Inflammatory macrophage (primary cell): ENCODE measurements around the gene SENP5.
"Not testable (repeated sequence)": the region's sequence is repeated elsewhere in the genome, so short reads cannot be mapped to it uniquely, and the experiment has no call there.

Experiments
- DNase-seq, 2 donors: peaks; one replicate each; pipeline ENCODE4 v3.0.0-alpha.2; 2020 to 2022
- total RNA-seq, 18 experiments: gene quantifications; one replicate each; lab custom pipeline; 2026; ENCODE audit warnings: mixed read lengths in 6 of 18, inconsistent platforms in 2 of 18; lab: John Stamatoyannopoulos, UW

Gene SENP5, protein sequence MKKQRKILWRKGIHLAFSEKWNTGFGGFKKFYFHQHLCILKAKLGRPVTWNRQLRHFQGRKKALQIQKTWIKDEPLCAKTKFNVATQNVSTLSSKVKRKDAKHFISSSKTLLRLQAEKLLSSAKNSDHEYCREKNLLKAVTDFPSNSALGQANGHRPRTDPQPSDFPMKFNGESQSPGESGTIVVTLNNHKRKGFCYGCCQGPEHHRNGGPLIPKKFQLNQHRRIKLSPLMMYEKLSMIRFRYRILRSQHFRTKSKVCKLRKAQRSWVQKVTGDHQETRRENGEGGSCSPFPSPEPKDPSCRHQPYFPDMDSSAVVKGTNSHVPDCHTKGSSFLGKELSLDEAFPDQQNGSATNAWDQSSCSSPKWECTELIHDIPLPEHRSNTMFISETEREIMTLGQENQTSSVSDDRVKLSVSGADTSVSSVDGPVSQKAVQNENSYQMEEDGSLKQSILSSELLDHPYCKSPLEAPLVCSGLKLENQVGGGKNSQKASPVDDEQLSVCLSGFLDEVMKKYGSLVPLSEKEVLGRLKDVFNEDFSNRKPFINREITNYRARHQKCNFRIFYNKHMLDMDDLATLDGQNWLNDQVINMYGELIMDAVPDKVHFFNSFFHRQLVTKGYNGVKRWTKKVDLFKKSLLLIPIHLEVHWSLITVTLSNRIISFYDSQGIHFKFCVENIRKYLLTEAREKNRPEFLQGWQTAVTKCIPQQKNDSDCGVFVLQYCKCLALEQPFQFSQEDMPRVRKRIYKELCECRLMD
- total RNA-seq, result 56.3 to 94.5 (median 80.6) reads per million in 18 experiments

DNA sequence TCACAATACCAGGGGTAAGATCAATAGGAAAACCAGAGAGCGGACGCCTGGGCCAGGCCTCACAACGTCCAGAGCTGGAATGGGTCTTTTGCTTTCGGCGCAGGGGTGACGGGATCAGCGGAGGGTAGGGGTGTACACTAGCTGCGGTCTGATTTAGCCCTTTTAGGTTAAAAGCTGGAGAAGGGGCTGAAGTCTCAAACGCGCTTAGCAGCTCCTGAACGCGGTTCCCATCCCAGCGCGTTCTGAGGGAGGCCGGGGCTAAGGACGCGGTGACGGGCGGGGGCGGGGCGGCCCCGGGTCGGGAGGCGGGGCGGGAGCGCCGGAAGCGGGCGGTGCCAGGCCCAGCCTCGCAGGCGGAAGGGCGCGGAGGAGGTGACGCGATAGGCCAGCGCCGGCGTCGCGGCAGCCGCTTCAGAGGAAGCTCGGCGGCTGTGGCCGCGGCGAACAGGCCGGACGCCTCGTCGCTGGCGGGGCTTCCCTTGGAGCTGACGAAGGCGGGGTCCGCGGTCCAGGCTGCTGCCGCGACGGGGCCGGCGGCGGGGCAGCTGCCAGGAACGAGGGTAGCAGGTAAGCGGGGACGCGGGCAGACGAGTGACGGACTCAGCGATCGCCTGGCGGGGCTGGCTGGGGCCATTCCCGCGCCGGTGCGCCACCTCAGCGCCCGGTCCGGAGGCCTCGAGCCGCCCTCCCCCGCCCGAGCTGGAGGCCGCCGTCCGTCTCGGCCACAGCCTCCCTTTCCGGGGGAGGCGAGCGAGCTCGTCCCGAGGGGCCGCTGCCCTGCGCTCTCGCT is at the start of gene SENP5:
SENP5 (plus strand) TSS at position 414 of the 790 bp plus-strand sequence. CDS start 17,262 bp downstream, outside the sequence.
- DNase-seq, result peak; percentile 93 to 96

DNA sequence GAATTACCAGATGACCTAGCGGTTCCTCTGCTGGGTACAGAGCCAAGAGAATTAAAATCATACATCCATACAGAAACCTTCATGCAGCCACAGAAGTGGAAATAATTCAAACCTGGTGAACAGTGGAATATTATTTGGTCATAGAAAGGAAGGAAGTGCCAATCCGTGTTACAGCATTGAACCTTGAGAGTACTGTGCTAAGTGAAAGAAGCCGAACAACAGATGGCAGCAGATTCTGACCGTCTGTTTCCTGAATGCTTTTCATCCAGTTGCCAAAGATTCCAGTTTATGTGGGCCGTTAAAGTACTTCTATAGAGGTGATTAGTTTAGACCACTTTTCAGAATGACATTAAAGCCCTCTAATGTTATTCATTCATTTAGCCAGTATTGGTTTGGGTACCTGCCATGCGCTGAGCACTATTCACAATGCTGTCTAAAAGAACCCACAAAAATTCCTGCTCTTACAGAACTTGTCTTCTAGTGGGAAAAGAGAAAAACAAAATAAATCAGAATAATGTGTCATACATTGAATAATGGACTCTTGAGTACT is 45.8 kb upstream of the SENP5 start:
- DNase-seq, result no peak

DNA sequence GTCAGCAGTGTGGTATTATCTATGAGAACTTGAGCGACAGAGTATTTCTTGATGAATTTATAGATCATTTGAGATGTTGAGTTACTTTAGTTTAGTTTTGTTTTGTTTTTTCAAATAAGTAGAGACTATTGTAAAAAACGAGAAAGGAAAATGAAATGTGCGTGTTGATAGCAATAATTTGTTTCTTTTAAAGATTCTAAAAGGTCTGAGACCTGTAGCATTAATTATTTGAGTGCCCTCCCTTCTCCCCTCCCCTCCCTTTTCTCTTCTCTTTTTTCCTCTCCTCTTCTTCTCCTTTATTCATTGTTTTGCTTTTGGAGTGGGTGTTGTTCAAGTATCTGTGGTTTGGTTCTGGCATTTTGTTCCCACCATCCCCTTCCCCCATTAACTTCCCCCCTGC is 38.1 kb upstream of the SENP5 start:
- DNase-seq, result not testable (repeated sequence)

DNA sequence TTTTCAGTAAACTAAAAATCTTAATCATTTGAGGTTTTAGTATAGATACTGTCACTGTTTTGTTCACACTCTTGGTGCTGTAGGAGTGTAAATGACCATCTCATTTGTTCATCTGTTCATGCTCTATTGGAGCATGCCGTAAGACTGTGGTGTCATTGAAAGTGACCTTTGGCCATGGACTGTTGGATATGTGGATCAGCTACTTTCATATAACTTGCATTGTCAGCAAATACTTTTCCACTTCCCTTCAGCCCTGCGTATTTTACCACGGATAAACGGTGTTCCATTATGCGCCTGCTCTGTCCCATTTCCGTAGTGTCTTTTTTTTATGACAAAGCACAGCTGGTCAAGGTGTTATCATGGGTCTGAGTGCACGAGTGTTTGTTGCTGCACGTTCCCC is 32.6 kb upstream of the SENP5 start:
- DNase-seq, result no peak

DNA sequence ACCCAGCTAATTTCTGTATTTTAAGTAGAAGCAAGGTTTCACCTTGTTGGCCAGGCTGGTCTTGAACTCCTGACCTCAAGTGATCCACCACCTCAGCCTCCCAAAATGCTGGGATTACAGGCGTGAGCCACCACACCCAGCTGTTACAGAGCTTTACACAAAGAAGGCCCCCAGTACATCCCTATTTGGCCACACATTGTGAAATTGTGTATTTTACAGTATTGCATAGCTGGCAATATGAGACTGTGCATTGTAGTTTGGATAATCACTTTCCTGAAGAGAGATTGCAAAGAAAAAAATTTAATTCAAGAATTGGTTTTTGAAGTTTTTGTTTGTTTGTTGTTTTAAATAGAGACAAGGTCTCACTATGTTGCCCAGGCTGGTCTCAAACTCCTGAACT is 31.1 kb upstream of the SENP5 start:
- peak in 1 of 2 donors; percentile 20 for DNase-seq

DNA sequence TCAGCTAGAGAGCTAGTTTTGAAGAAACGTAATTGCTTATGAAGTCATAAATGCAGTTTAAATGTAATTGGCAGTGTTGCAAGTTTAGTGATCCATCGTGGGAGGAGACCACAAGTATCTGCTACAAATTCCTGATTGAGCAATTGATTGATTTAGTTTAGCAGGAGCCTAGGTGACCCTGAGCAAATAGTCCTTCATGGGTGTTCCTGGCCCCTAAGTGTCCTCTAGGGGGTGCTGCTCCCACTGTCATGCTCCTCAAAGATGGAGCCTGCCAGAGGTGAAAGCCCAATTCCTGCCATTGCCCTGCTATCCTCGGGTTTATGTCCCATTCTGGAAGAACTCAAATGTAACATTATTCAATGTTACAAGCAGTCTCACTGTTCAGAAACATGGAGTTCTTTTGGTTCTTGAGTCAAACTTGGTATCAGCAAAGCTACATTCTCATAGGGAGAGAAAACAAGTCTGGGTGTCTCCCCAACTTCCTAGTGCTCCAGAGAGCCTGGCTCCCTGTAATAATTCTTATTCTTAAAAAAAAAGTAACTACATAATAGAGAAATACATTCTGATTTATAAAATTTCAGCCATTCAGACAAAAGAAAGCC is 29.8 kb upstream of the SENP5 start:
- peak; percentile 75 to 76 for DNase-seq

DNA sequence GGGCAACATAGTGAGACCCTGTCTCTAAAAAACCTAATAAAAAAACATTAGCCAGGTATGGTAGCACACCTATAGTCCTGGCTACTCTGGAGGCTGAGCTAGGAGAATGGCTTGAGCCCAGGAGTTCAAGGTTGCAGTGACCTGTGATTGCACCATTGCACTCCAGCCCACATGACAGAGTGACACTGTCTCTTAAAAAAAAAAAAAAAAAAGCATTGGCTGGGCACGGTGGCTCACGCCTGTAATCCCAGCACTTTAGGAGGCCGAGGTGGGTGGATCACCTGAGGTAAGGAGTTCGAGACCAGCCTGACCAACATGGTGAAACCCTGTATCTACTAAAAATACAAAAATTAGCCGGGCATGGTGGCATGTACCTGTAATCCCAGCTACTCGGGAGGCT is 28.4 kb upstream of the SENP5 start:
- not testable (repeated sequence) for DNase-seq

DNA sequence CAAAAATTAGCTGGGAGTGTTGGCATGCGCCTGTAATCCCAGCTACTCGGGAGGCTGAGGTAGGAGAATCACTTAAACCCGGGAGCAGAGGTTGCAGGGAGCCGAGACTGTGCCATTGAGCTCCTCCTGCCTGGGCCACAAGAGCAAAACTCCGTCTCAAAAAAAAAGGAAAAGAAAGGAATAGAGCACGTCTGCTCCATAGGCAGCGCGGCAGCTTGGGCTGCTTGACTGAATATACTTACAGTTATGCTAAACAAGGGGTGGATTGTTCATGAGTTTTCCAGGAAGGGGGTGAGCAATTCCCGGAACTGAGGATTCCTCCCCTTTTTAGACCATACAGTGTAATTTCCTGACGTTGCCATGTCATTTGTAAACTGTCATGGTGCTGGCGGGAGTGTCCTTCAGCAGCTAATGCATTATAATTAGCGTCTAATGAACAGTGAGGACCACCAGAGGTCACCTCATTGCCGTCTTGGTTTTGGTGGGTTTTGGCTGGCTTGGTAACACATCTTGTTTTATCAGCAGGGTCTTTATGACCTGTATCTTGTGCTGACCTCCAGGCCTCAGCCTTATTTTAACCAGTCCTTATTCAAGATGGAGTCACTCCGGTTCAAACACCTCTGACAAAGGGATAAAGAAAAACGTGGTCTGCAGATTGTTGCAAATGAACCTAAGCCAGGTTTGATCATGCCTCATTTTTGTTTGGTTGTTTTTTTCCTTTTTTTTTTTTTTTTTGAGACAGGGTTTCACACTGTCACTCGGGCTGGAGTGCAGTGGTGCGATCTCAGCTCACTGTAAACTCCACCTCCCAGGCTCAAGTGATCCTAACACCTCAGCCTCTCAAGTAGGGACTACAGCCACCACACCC is 24.9 kb upstream of the SENP5 start:
- no peak for DNase-seq

DNA sequence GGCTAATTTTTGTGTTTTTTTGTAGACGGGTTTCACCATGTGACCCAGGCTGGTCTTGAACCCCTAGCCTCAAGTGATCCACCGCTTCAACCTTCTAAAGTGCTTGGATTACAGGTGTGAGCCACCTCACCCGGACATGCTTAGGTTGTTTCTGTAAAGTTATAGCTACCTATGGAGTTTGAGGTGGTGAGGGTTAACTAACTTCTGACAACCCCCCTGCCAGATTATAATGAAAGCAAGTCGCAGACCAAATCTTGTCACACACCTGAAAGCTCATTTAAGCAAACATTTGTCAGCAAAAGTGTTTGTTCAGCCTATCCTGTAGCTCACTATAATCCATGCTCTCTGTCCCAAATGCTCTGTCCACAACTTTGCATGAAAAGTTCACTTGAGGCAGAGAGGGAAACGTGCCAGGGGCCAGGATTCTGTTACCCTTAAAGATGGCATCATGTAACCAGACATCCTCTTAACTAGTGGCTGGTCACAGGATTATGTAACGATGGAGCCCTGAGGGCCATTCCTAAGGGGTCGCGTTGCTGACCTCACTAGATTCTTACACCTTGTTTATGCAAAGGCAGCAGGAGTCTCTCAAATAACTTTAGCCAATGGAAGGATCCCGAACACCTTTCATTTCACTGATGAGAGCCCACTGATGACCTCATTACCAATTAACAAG is 24.1 kb upstream of the SENP5 start:
- DNase-seq, result no peak

DNA sequence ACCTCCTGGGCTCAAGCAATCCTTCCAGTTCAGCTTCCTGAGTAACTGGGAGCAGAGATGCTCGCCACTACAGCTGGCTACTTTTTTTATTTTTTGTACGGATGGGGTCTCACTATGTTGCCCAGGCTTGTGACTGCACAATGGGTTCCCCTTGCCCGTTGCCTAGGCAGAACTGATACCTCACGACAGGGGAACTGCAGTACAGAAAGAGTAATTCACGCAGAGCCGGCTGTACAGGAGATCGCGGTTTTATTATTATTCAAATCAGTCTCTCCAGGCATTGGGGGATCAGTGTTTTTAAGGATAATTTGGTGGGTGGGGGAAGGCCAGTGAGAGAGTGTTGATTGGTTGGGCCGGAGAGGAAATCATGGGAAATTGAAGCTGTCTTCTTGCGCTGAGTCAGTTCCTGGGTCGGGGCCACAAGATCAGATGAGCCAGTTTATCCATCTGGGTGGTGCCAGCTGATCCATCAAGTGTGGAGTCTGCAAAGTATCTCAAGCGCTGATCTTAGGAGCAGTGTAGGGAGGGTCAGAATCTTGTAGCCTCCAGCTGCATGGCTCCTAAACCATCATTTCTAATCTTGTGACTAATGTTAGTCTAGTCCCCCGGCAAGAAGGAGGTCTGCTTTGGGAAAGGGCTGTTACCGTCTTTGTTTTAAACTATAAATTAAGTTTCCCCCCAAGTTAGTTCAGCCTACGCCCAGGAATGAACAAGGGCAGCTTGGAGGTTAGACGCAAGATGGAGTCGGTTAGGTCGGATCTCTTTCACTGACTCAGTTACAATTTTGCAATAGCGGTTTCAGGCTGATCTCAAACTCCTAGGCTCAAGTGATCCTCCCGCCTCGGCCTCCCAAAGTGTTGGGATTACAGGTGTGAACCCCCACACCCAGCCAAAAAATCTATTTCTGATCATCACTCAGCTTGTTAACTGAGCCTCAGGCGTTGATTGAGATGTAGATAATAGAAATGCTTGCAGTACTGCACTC is 23.2 kb upstream of the SENP5 start:
- DNase-seq, result not testable (repeated sequence)

DNA sequence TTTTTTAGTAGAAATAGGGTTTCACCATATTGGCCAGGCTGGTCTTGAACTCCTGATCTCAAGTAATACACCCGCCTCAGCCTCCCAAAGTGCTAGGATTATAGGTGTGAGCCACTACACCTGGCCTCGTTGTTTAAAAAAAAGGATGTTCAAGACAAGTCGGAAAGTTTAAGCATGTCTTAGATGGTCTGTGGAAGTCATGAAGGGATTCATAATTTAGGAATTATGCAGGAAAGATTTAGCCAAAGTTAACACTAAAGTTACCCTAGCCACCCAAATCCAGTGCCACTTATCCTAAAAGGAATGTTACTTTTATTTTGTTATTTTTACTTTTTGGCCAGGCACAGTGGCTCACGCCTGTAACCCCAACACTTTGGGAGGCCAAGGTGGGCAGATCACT is 19.3 kb upstream of the SENP5 start:
- DNase-seq, result not testable (repeated sequence)

DNA sequence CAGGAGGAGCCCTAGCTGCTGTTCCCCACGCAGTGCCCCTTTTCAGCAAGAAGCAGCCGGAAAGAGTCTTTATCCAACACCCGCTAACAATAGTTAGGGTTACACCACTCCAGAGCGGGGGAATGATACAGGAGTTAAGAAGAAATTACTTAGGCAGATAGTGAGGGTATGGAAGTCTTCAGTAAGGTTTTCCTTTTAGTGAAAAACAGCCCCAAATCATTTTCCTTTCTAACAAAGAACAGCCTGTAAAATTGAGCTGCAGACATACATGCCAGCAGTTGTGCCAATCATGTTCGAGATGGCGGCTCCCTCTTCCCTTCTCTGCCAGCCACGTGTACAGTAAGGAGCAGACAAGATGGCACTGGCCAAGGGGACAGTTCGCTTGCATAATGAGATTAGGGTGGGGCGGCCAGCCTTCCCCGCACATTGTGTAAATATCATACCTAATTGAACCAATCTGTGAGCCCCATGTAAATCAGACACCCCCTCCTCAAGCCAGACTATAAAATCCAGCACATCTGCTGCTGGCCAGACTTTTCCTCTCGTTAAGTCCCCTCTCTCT is 18.5 kb upstream of the SENP5 start:
- DNase-seq, result no peak

DNA sequence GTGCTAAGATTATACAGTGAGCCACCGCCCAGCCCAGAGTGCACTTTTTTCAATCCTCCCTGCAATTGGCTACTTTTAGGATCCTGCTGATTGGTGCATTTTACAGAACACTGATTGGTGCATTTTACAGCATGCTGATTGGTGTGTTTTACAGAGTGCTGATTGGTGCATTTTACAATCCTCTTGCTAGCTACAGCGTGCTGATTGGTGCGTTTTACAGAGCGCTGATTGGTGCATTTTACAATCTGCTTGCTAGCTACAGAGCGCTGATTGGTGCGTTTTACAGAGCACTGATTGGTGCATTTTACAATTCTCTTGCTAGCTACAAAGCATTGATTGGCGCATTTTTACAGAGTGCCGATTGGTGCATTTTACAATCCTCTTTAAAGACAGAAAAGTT is 4.7 kb upstream of the SENP5 start:
- DNase-seq, result not testable (repeated sequence)

DNA sequence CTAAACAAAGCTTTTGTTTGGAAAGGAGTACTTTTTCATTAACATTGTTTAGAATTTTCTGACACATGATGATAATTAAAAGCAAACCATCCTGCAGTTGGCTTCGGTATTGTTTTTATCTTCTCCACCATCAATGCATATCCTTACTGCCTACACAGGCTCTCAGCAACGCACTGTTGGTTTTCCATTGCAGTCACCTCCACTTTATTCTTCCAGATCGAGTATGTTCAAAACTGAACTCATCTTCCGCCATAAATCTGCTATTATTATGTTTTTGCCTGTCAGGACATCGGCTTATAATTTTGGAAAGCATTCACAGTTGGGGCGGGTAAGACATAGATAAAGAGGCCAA is 589 bp upstream of the SENP5 start:
- DNase-seq, result no peak

DNA sequence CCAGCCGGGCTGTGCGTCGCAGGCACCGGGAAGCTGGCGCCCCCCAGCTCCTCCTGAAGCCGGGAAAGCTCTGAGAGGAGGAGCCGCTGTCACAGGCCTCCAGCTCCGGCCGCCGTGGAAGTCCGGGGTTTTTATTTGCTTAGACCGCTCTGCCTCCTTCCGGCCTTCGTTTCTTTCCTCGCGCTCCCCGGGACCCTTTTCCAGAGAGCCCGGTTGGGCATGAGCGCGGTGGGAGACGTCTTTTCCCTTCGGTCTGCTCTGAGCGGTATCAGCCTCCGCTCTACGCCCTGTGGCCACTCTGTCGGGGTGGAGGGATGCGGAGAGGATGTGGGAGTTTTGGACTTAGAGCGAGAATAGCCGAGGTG is 559 bp downstream of the SENP5 start:
- peak; percentile 16 to 41 for DNase-seq

DNA sequence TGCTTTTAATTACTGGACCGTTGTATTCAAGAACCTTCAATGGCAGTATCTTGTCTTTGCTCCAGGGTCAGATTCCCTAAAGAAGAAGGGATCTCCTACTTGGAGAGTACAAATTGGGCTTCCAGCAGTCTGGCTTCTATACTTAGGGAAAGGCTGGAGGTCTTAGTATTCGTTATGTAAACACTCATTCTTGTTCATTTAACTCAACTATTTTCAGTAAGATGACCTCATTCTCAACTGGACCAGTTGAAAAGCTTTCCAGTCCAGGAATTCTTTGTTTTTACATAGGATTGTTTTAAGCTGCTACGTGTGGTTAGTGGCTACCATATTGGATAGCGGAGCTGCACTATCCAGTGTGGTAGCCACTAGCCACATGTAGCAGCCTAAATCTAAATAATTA is 4.6 kb downstream of the SENP5 start:
- DNase-seq, result no peak

DNA sequence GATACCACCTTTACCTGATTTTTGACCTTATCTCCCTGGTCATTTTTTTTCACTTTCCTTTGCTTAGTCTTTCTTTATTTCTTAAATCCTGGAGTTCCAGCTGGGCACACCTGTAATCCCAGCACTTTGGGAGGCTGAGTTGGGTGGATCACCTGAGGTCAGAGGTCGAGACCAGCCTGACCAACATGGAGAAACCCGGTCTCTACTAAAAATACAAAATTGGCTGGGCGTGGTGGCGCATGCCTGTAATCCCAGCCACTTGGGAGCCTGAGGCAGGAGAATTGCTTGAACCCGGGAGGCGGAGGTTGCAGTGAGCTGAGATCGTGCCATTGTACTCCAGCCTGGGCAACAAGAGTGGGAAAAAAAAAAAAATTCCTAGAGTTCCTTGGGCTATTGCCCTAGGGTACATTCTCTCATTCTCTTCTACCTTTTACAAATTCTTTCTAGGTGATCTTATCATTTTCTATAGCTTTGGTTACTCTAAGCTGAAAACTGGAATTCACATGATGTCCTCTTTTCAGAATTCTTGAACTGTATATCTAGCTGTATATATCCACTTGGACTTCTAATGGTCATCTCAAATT is 6.9 kb downstream of the SENP5 start:
- DNase-seq, result not testable (repeated sequence)

DNA sequence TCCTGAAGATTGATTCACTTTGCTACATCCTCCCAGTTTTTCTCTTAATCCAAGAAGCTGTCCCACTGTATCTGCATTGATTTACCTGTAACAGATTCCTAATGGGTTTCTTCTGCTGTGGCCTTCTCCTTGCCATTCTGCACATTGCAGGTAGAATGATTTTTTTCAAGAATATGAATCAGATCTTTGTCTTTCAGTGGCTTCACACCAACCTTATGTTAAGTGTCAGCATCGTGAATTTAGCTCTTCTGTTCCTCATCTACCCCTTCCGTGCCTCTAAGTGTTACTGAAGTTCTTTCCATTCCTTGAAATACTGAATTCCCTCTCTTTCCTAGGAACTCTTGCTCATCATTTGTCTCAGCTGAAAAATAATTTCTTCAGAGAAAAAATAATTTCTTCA is 7.5 kb downstream of the SENP5 start:
- DNase-seq, result no peak

DNA sequence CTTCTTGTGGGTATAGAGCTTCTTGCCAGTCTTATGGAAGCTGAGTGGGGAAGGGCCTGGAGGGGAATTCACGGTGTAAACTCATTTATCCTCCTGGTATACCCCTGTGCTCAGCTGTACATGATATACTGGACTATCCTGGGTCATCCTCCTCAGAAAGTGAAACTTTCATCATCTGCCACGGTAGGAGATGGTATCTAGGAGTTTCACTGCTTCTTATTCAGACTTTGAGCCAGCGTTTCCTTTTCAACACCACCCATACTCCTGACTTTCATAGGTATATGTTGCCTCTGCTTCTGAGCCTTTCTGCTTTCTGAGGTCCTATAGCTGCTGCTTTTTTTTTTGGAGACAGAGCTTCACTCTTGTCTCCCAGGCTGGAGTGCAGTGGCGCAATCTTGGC is 15.6 kb downstream of the SENP5 start:
- DNase-seq, result no peak
